Skeletal muscle tissue (tissue), 4 donors: Measurements from ENCODE around the gene ATP6AP1. TPM values are rescaled to one million over a fixed set of nuclear protein-coding genes. Genes with fewer than 3 reads are reported as not detected.

Experiments
- H3K27ac ChIP-seq: one replicate; pipeline ENCODE4 v1.7.0; 2013; ENCODE audit warnings: mild to moderate bottlenecking, low read depth, low read length, inconsistent platforms
- H3K27me3 ChIP-seq, 3 donors: one replicate each; pipeline ENCODE4 v1.7.0; 2013; ENCODE audit warnings: low read length in 3 of 3; ENCODE audit not compliant: control insufficient read depth in 3 of 3, insufficient read depth in 3 of 3
- H3K36me3 ChIP-seq, 3 donors: one replicate each; pipeline ENCODE4 v1.7.0; 2013; ENCODE audit warnings: low read length in 3 of 3; ENCODE audit not compliant: control insufficient read depth in 3 of 3, insufficient read depth in 3 of 3
- H3K4me1 ChIP-seq, 3 donors: one replicate each; pipeline ENCODE4 v1.7.0; 2013; ENCODE audit warnings: low read length in 3 of 3, mild to moderate bottlenecking in 3 of 3; ENCODE audit not compliant: control insufficient read depth in 3 of 3, insufficient read depth in 3 of 3
- H3K4me3 ChIP-seq, 3 donors: one replicate each; pipeline ENCODE4 v1.7.0; 2013; ENCODE audit warnings: low read length in 3 of 3
- H3K9ac ChIP-seq, 3 donors: one replicate each; pipeline ENCODE4 v1.7.0; 2013; ENCODE audit warnings: low read length in 3 of 3, mild to moderate bottlenecking in 3 of 3, moderate library complexity in 2 of 3, low read depth in 1 of 3
- H3K9me3 ChIP-seq, 3 donors: one replicate each; pipeline ENCODE4 v1.7.0; 2013; ENCODE audit warnings: low read length in 3 of 3; ENCODE audit not compliant: control insufficient read depth in 3 of 3
- total RNA-seq: library from RNA; depleted of rRNA; stranded (reverse); fragments of >200 nt; gene quantifications from one replicate; pipeline ENCODE4 v1.2.3, GENCODE V29; 2014
- donor health status: Osteomylitis.

ATP6AP1 gene
- total RNA-seq, 1 donor from 2014 or later, result 24.5 TPM

- H3K4me1 ChIP-seq, result peaks cover 0 to 8% (median 2%) of the 10 kb centered on the region in 3 donors
- peak overlapping the region; percentile 10 to 68 (median 38) for H3K9ac ChIP-seq
- H3K4me3 ChIP-seq, result peak overlapping the region; percentile 48 to 67 (median 65)
- no peaks in the 10 kb centered on the region for H3K9me3 ChIP-seq
- H3K36me3 ChIP-seq, result no peaks in the 10 kb centered on the region
- no peak overlapping the region for H3K27ac ChIP-seq
- H3K27me3 ChIP-seq, result no peaks in the 10 kb centered on the region
Observed at GRCh38 chrX:154458954-154459778, 30.7 kb downstream of the ATP6AP1 start.

DNA sequence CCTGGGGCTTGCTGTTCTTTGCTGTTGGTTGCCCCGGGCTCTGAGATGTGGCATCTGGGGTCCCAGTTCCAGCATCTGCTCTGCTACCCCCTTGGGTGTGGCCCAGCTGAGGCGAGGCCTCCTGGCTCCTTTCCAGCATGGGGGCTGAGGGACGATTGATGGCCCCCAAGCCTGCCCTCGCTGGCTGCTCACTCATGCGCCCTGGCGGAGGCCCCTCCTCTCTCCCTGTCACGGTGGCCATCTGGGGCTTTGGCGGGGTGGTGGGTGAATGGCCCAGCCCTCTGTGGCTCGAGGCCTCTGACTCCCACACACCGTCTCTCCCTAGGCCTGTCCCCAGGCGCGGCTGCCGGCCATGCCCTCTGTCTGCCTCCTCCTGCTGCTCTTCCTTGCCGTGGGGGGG is 31.4 kb downstream of the ATP6AP1 start:
- H3K4me3 ChIP-seq, result peak overlapping the region in 1 of 3 donors; percentile 13
- H3K27me3 ChIP-seq, result no peaks in the 10 kb centered on the region
- H3K9ac ChIP-seq, result peak overlapping the region in 1 of 3 donors; percentile 16

DNA sequence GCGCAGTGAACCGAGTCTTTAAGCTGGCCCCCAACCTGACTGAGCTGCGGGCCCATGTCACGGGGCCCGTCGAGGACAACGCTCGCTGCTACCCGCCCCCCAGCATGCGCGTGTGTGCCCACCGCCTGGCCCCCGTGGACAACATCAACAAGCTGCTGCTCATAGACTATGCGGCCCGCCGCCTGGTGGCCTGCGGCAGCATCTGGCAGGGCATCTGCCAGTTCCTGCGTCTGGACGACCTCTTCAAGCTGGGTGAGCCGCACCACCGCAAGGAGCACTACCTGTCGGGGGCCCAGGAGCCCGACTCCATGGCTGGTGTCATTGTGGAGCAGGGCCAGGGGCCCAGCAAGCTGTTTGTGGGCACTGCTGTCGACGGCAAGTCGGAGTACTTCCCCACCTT is 31.8 kb downstream of the ATP6AP1 start:
- Histone ChIP-seq H3K9me3 (no peaks in the 10 kb centered on the region), H3K9ac (no peak overlapping the region), H3K27me3 (no peaks in the 10 kb centered on the region), H3K36me3 (no peaks in the 10 kb centered on the region), H3K4me1 (peaks cover 0 to 8% (median 2%) of the 10 kb centered on the region in 3 donors), H3K27ac (no peak overlapping the region), H3K4me3 (no peak overlapping the region)

More for the DNA sequence above, 31.4 kb downstream of the ATP6AP1 start:
- Histone ChIP-seq H3K36me3 (no peaks in the 10 kb centered on the region), H3K27ac (no peak overlapping the region), H3K9me3 (no peaks in the 10 kb centered on the region), H3K4me1 (peaks cover 0 to 8% (median 2%) of the 10 kb centered on the region in 3 donors)

GRCh38 chrX:154462396-154462795 is 33.9 kb downstream of the ATP6AP1 start:
- Histone ChIP-seq H3K27me3 (no peaks in the 10 kb centered on the region), H3K4me3 (no peak overlapping the region), H3K4me1 (peaks cover 0 to 8% (median 2%) of the 10 kb centered on the region in 3 donors), H3K27ac (no peak overlapping the region), H3K9me3 (no peaks in the 10 kb centered on the region), H3K36me3 (peaks cover 0 to 3% (median 0%) of the 10 kb centered on the region in 3 donors), H3K9ac (no peak overlapping the region)

GRCh38 chrX:154463611-154464220 is 35.2 kb downstream of the ATP6AP1 start:
- Histone ChIP-seq H3K27ac (no peak overlapping the region), H3K4me1 (peaks cover 0 to 8% (median 2%) of the 10 kb centered on the region in 3 donors), H3K9me3 (no peaks in the 10 kb centered on the region), H3K27me3 (no peaks in the 10 kb centered on the region), H3K4me3 (no peak overlapping the region), H3K9ac (no peak overlapping the region), H3K36me3 (peaks cover 0 to 4% (median 3%) of the 10 kb centered on the region in 3 donors)

DNA sequence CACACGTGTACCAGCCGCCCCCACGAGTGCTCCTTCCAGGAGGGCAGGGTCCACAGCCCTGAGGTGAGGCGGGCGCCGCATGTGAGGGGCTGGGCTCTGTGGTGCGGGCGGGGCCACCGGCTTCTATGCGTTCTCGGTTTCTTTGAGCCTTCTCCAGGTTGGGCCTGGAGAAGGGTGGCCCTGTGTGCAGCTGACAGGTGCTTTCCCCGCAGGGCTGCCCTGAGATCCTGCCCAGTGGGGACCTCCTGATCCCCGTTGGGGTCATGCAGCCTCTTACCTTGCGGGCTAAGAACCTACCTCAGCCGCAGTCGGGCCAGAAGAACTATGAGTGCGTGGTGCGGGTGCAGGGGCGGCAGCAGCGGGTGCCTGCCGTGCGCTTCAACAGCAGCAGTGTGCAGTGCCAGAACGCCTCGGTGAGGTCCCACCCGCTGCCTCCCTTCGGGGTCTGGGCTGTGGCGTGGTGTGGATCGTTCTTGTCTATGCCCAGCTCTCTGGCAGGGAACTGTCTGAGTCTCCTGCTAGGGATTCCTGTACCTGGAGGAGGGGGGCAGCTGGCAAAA is 36.4 kb downstream of the ATP6AP1 start:
- H3K4me3 ChIP-seq, result no peak overlapping the region
- peaks cover 0 to under 1% (median 0%) of the 10 kb centered on the region in 3 donors for H3K4me1 ChIP-seq
- H3K9me3 ChIP-seq, result no peaks in the 10 kb centered on the region
- H3K27me3 ChIP-seq, result no peaks in the 10 kb centered on the region
- peaks cover 0 to 6% (median 3%) of the 10 kb centered on the region in 3 donors for H3K36me3 ChIP-seq
- H3K9ac ChIP-seq, result no peak overlapping the region
- no peak overlapping the region for H3K27ac ChIP-seq

GRCh38 chrX:154465601-154466000 is 37.1 kb downstream of the ATP6AP1 start:
- H3K36me3 ChIP-seq, result peaks cover 1 to 9% (median 3%) of the 10 kb centered on the region in 3 donors
- H3K9me3 ChIP-seq, result no peaks in the 10 kb centered on the region
- H3K4me3 ChIP-seq, result no peak overlapping the region
- H3K27me3 ChIP-seq, result no peaks in the 10 kb centered on the region
- H3K27ac ChIP-seq, result no peak overlapping the region
- H3K9ac ChIP-seq, result no peak overlapping the region
- no peaks in the 10 kb centered on the region for H3K4me1 ChIP-seq

- Histone ChIP-seq H3K27me3 (no peaks in the 10 kb centered on the region), H3K9me3 (no peaks in the 10 kb centered on the region), H3K27ac (no peak overlapping the region), H3K4me3 (no peak overlapping the region), H3K9ac (no peak overlapping the region), H3K4me1 (no peaks in the 10 kb centered on the region), H3K36me3 (peaks cover 3 to 10% (median 5%) of the 10 kb centered on the region in 3 donors)
Observed at GRCh38 chrX:154466036-154466435, 37.6 kb downstream of the ATP6AP1 start.

DNA sequence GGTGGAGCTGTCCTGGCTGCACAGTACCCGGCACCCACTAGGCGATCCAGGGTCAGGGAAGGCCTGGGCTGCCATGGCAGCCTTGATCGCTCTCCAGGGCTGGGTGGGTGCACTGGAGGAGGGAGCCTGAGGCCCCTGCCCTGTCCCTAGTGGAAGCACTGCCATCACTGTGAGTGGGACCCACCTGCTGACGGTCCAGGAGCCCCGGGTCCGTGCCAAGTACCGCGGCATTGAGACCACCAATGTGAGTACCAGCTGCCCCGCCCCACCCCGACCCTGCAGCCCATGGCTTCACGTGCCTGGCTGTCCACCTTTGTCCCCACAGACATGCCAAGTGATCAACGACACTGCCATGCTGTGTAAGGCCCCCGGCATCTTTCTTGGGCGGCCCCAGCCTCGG is 38.4 kb downstream of the ATP6AP1 start:
- no peak overlapping the region for H3K9ac ChIP-seq
- no peaks in the 10 kb centered on the region for H3K9me3 ChIP-seq
- no peaks in the 10 kb centered on the region for H3K4me1 ChIP-seq
- no peak overlapping the region for H3K27ac ChIP-seq
- H3K36me3 ChIP-seq, result peaks cover 3 to 14% (median 11%) of the 10 kb centered on the region in 3 donors
- H3K4me3 ChIP-seq, result no peak overlapping the region
- H3K27me3 ChIP-seq, result no peaks in the 10 kb centered on the region

DNA sequence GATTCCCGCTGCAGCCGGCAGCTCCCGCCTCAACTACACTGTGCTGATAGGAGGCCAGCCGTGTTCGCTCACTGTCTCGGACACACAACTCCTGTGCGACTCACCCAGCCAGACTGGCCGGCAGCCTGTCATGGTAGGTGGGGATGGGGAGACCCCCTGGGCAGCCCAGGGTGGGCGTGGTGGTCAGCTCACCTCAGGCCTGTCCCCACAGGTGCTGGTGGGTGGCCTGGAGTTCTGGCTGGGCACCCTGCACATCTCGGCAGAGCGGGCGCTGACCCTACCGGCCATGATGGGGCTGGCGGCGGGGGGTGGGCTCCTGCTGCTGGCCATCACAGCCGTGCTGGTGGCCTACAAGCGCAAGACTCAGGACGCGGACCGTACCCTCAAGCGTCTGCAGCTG is 39.1 kb downstream of the ATP6AP1 start:
- H3K4me3 ChIP-seq, result no peak overlapping the region
- no peaks in the 10 kb centered on the region for H3K4me1 ChIP-seq
- H3K27ac ChIP-seq, result no peak overlapping the region
- H3K36me3 ChIP-seq, result peaks cover 3 to 14% (median 11%) of the 10 kb centered on the region in 3 donors
- H3K27me3 ChIP-seq, result no peaks in the 10 kb centered on the region
- no peaks in the 10 kb centered on the region for H3K9me3 ChIP-seq
- H3K9ac ChIP-seq, result no peak overlapping the region
